Activated B cell treated with CpG ODN at 0.5 μM for 24 hours (primary cell): ENCODE measurements around the gene RYR2. TPM values are rescaled to one million over a fixed set of nuclear protein-coding genes. Genes with fewer than 3 reads are reported as not detected.

Source experiments
- ATAC-seq: fragments of 200-7000 bp; cut with Tn5 transposase; one replicate; pipeline ENCODE4 v1.10.0; 2021; ENCODE audit warnings: low read depth, mild to moderate bottlenecking, moderate library complexity
- CTCF ChIA-PET: fragments of 350-600 bp; sonication (Branson Sonifier 250); formaldehyde crosslinking; loops from one replicate; lab custom pipeline; 2021; ENCODE audit warnings: antibody characterized with exemption; lab: Charles Lee
- POLR2A ChIA-PET: fragments of 350-600 bp; sonication (Branson Sonifier 250); formaldehyde crosslinking; loops from one replicate; lab custom pipeline; 2021; ENCODE audit warnings: antibody characterized with exemption; lab: Charles Lee
- DNase-seq: peaks from one replicate; pipeline ENCODE4 v3.0.0; 2022
- H3K27ac Mint-ChIP-seq: one replicate; pipeline ENCODE4 v1.8.0; 2020; ENCODE audit warnings: mixed read lengths
- H3K27me3 Mint-ChIP-seq: one replicate; pipeline ENCODE4 v1.8.0; 2021; ENCODE audit warnings: mixed read lengths
- H3K36me3 Mint-ChIP-seq: one replicate; pipeline ENCODE4 v1.8.0; 2021; ENCODE audit warnings: low read depth, mixed read lengths
- H3K4me1 Mint-ChIP-seq: one replicate; pipeline ENCODE4 v1.8.0; 2021; ENCODE audit warnings: mixed read lengths
- H3K4me3 Mint-ChIP-seq: one replicate; pipeline ENCODE4 v1.8.0; 2020; ENCODE audit warnings: mild to moderate bottlenecking, mixed read lengths
- H3K9me3 Mint-ChIP-seq: one replicate; pipeline ENCODE4 v1.8.0; 2020; ENCODE audit warnings: mixed read lengths
- intact Hi-C: fragments of 100-400 bp; cut with micrococcal nuclease; formaldehyde crosslinking; loops from one replicate; pipeline ENCODE4 v1.15.1; 2024
- total RNA-seq: library from RNA; stranded (reverse); gene quantifications from 2 replicates; pipeline ENCODE4 v1.2.3, GENCODE V29; 2022
- TF ChIP-seq, protein P1 (sequence below): fragments of 200-600 bp; IDR thresholded peaks from one replicate; pipeline ENCODE4 v1.8.0; 2022; ENCODE audit warnings: antibody characterized with exemption, mild to moderate bottlenecking

RYR2 gene
- total RNA-seq, 1 donor from 2014 or later, result not detected

DNA sequence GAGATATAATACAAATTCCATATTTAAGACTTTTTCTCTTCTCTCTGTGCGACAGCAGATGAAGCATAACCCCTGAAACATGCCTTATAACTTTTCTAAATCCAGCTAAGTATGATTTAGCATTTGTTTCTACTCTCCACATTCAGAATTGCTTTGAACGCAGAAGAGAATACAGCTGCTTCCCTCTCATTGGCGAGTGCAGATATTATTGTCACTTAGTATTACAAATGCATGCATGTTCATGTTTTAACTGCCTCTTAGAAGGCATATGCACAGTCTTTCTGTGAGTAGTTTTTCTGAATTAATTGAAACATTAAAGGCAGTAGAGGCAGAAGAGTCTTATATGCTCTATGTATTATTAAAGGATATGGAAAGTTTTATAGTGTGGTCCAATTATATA is 631.6 kb downstream of the RYR2 start:
- H3K36me3 Mint-ChIP-seq, result no peaks in the 10 kb centered on the region
- TF ChIP-seq, protein P1, sequence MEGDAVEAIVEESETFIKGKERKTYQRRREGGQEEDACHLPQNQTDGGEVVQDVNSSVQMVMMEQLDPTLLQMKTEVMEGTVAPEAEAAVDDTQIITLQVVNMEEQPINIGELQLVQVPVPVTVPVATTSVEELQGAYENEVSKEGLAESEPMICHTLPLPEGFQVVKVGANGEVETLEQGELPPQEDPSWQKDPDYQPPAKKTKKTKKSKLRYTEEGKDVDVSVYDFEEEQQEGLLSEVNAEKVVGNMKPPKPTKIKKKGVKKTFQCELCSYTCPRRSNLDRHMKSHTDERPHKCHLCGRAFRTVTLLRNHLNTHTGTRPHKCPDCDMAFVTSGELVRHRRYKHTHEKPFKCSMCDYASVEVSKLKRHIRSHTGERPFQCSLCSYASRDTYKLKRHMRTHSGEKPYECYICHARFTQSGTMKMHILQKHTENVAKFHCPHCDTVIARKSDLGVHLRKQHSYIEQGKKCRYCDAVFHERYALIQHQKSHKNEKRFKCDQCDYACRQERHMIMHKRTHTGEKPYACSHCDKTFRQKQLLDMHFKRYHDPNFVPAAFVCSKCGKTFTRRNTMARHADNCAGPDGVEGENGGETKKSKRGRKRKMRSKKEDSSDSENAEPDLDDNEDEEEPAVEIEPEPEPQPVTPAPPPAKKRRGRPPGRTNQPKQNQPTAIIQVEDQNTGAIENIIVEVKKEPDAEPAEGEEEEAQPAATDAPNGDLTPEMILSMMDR, result no peak
- peaks cover 2% of the 10 kb centered on the region for H3K9me3 Mint-ChIP-seq
- H3K4me1 Mint-ChIP-seq, result no peaks in the 10 kb centered on the region
- no peak for ATAC-seq
- no peak overlapping the region for H3K4me3 Mint-ChIP-seq
- ChIA-PET CTCF (no interaction called here), POLR2A (no interaction called here)
- H3K27me3 Mint-ChIP-seq, result no peaks in the 10 kb centered on the region
- no peak for DNase-seq
- no peak overlapping the region for H3K27ac Mint-ChIP-seq
- intact Hi-C loops, result no loop called here

DNA sequence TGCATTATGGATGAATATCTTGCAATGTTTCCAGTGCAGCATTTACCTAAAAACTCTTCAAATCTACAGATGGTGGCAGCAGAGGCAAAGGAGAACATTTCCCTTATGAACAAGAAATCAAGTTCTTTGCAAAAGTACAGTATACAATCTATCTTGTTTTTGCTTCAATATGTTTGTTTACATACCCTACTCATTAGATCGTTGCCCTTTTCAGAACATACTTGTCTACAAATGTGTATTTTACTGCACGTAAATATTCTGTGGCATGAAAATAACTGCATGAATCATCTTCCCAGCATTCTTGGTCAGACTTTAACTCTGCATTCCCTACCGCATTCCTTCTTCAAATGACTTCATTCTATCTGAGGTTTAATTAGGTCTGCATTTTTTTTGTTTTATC is 636.0 kb downstream of the RYR2 start:
- Mint-ChIP-seq H3K36me3 (no peaks in the 10 kb centered on the region), H3K4me3 (no peak overlapping the region), H3K9me3 (peaks cover 5% of the 10 kb centered on the region), H3K27me3 (no peaks in the 10 kb centered on the region), H3K4me1 (no peaks in the 10 kb centered on the region), H3K27ac (no peak overlapping the region)
- no peak for DNase-seq
- no peak for ATAC-seq
- intact Hi-C loops, result no loop called here
- TF ChIP-seq, protein P1, result no peak
- ChIA-PET CTCF (no interaction called here), POLR2A (no interaction called here)

DNA sequence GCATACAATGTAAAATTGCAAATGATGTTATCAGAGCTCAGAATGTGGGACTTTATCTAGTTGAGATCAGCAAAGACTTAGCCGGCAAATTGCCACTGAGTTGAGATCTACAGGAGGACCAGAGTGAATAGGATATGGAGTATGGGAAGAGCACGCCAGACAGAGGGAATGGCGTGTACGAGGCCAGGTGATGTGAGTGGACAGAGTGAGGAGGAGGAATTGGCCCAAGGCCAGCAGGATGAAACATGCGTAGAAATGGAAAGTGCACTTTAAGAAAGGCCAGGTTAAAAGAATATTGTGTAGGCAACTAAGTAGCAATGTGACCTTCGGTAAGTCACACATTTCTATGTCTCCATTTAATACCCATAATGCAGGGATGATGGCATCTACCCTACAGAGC is 637.7 kb downstream of the RYR2 start:
- Mint-ChIP-seq H3K9me3 (peaks cover 5% of the 10 kb centered on the region), H3K4me1 (no peaks in the 10 kb centered on the region), H3K27me3 (no peaks in the 10 kb centered on the region), H3K36me3 (no peaks in the 10 kb centered on the region), H3K4me3 (no peak overlapping the region), H3K27ac (no peak overlapping the region)
- intact Hi-C loops, result no loop called here
- TF ChIP-seq, protein P1, result no peak
- ChIA-PET POLR2A (no interaction called here), CTCF (no interaction called here)
- DNase-seq (no peak), ATAC-seq (no peak)

DNA sequence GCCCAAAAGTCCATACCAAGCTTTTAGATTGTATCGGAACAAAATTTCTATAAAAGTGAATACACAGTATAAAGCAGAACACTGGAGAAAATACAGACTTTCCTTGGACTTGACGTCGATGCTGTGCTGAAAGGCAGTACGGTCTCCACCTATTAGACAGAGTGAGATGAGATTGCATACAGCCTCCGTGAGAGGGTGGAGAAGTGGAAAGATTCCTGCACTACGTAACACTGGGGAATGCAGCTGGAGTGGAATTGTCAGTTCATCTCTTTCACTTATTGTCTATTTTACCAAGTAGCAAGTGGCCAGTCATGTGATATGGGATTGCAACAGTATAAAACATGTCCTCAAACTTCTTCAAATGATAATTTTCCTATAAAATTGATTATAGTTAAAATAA is 639.2 kb downstream of the RYR2 start:
- H3K27ac Mint-ChIP-seq, result no peak overlapping the region
- ChIA-PET POLR2A (no interaction called here), CTCF (no interaction called here)
- TF ChIP-seq, protein P1, result no peak
- no peak overlapping the region for H3K4me3 Mint-ChIP-seq
- no peak for ATAC-seq
- no peak for DNase-seq
- H3K9me3 Mint-ChIP-seq, result peaks cover 5% of the 10 kb centered on the region
- no peaks in the 10 kb centered on the region for H3K36me3 Mint-ChIP-seq
- intact Hi-C loops, result no loop called here
- H3K4me1 Mint-ChIP-seq, result no peaks in the 10 kb centered on the region
- H3K27me3 Mint-ChIP-seq, result no peaks in the 10 kb centered on the region

DNA sequence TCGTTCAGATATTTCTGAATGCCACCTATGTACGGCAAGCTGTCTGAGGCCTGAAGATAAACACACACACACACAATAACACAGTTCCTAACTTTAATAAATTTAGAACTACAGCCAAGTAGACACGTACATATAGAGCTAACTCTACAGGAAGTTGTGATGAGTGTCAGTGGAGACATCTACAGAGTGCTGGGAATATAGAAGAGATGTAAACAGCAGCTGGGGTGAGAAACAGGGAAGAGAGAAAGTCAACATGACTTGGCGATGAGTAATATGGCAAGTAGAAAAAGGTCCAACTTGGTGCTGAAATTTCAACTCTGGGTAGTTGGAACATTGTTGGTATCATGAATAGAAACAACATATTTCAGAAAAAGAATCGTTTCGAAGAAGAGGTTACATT is 642.3 kb downstream of the RYR2 start:
- CTCF ChIA-PET, result no interaction called here
- intact Hi-C loops, result no loop called here

More for the DNA sequence above, 642.3 kb downstream of the RYR2 start:
- Mint-ChIP-seq H3K9me3 (no peaks in the 10 kb centered on the region), H3K27me3 (no peaks in the 10 kb centered on the region), H3K36me3 (no peaks in the 10 kb centered on the region), H3K4me3 (no peak overlapping the region), H3K27ac (no peak overlapping the region), H3K4me1 (no peaks in the 10 kb centered on the region)
- TF ChIP-seq, protein P1, result no peak
- no peak for ATAC-seq
- DNase-seq, result no peak
- POLR2A ChIA-PET, result no interaction called here
